Tibial nerve (tissue), 3 donors: ENCODE results near the gene TRIM66.

Experiments used
- POLR2A ChIP-seq, 2 donors: fragments of 450-650 bp; IDR thresholded peaks; one replicate each; pipeline ENCODE4 v1.6.1; 2017; ENCODE audit warnings: antibody characterized with exemption in 2 of 2, mild to moderate bottlenecking in 2 of 2, moderate library complexity in 2 of 2
- TF ChIP-seq, protein P1 (sequence below), 5 experiments: fragments of 200-600 bp in 3 of 5; fragments of 450-650 bp in 2 of 5; sonication (generic) in 3 of 5; IDR thresholded peaks; one replicate each; pipeline ENCODE4 v1.5.1; 2016 to 2019; ENCODE audit warnings: antibody characterized with exemption in 5 of 5, mild to moderate bottlenecking in 3 of 5, moderate library complexity in 2 of 5

DNA sequence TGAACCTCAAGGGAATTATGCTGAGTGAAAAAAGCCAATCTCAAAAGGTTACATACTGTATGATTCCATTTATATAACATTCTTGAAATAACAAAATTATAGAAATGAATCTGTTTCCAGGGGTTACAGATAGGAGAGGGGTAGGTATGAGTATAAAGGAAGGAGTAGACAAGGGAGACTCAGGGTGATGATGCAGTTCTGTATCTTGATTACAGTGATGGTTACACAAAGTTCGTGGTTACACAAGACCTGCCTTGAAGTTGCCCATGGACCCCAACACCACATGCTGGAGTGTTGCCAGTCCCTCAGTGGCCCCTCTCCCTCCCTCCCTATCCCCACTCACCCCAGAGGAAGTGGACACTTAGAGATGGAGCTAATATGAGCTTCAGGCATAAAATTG lies 108.7 kb downstream of the TRIM66 start:
- TF ChIP-seq, protein P1, sequence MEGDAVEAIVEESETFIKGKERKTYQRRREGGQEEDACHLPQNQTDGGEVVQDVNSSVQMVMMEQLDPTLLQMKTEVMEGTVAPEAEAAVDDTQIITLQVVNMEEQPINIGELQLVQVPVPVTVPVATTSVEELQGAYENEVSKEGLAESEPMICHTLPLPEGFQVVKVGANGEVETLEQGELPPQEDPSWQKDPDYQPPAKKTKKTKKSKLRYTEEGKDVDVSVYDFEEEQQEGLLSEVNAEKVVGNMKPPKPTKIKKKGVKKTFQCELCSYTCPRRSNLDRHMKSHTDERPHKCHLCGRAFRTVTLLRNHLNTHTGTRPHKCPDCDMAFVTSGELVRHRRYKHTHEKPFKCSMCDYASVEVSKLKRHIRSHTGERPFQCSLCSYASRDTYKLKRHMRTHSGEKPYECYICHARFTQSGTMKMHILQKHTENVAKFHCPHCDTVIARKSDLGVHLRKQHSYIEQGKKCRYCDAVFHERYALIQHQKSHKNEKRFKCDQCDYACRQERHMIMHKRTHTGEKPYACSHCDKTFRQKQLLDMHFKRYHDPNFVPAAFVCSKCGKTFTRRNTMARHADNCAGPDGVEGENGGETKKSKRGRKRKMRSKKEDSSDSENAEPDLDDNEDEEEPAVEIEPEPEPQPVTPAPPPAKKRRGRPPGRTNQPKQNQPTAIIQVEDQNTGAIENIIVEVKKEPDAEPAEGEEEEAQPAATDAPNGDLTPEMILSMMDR (IDR thresholded peaks at IDR 0.05) = no peak
- no peak for TF ChIP-seq POLR2A (IDR thresholded peaks at IDR 0.05)
